GM12873 (cell line): ENCODE measurements around the gene AKT1.

ENCODE experiments used
- TF ChIP-seq, protein P1 (sequence below): IDR thresholded peaks from 2 replicates; pipeline ENCODE4 v1.5.1; 2012; ENCODE audit warnings: low read depth, mild to moderate bottlenecking, moderate library complexity, low read length, control low read depth; ENCODE audit not compliant: insufficient read depth; ENCODE audit errors: missing control alignments

Gene AKT1

GRCh38 chr14:104780513-104781030 is 15.0 kb downstream of the AKT1 start:
- TF ChIP-seq, protein P1, sequence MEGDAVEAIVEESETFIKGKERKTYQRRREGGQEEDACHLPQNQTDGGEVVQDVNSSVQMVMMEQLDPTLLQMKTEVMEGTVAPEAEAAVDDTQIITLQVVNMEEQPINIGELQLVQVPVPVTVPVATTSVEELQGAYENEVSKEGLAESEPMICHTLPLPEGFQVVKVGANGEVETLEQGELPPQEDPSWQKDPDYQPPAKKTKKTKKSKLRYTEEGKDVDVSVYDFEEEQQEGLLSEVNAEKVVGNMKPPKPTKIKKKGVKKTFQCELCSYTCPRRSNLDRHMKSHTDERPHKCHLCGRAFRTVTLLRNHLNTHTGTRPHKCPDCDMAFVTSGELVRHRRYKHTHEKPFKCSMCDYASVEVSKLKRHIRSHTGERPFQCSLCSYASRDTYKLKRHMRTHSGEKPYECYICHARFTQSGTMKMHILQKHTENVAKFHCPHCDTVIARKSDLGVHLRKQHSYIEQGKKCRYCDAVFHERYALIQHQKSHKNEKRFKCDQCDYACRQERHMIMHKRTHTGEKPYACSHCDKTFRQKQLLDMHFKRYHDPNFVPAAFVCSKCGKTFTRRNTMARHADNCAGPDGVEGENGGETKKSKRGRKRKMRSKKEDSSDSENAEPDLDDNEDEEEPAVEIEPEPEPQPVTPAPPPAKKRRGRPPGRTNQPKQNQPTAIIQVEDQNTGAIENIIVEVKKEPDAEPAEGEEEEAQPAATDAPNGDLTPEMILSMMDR, result no peak

DNA sequence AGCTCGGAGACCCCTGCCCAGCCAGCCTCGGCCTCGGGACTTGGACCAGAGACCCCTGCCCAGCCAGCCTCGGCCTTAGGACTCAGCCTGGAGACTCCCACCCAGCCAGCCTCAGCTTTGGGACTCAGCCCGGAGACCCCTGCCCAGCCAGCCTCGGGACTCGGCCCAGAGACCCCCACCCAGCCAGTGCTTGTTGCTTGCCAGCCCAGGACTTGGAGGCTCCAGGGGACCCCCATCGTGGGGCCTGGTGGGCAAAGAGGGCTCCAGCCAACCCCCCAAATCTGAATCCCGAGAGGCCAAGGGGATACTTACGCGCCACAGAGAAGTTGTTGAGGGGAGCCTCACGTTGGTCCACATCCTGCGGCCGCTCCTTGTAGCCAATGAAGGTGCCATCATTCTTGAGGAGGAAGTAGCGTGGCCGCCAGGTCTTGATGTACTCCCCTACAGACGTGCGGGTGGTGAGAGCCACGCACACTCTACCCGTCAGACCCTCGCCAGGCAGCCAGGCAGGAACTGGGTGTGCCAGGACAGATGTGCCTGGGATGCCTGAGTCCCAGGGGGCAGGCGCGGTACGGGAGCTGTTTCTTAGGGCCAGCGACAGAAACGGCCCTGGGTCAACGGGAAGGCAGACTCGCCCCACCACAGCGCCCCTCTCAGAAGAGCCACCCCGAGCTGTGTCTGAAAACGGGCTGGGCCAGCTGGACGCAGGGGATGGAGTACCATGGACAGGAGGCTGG is 15.6 kb downstream of the AKT1 start:
- TF ChIP-seq, protein P1, result no peak

DNA sequence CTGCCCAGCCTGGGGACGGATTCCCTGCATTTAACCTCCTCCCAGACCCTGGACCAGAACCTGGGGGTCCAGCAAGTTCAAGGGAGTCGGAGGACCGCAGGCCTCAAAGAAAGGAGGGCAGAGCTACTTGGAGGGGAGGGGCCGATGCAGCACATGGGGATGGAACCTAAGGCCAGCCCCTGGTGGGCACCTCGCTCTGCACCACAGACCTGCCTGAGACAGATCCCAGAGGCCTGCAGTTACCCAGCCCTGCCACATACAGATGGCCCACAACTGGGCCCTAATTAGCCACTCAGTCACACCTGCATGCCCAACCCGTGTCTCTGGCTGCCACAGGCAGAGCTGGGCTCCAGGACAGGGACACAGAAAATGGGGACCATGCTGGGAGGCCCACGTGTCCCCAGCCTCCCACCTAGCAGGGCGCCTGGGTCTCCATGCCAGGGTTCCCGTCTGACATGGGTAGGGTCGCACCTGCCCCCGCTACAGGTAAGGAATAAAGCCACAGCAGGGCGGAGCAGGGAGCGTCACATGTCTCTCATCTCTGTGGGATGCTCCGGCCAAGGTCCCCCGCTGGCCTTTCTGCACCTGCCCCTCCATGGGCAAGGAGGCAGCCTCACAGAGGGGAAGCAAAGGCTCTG is 16.7 kb downstream of the AKT1 start:
- TF ChIP-seq, protein P1, result no peak

GRCh38 chr14:104777808-104778249 is 17.7 kb downstream of the AKT1 start:
- TF ChIP-seq, protein P1, result no peak

- TF ChIP-seq, protein P1, result no peak
Measured at GRCh38 chr14:104776961-104777807, 18.4 kb downstream of the AKT1 start.

- TF ChIP-seq, protein P1, result no peak
Measured at GRCh38 chr14:104776481-104776880, 19.1 kb downstream of the AKT1 start.

- TF ChIP-seq, protein P1, result no peak
Measured at GRCh38 chr14:104775073-104775489, 20.5 kb downstream of the AKT1 start.
